NCI-H748 (cell line): ENCODE results near the gene NAALADL2.
"Not testable (repeated sequence)": the region's sequence is repeated elsewhere in the genome, so short reads cannot be mapped to it uniquely, and the experiment has no call there.

Experiments
- DNase-seq: peaks from one replicate; lab custom pipeline; 2025; ENCODE audit not compliant: unreplicated experiment; lab: John Stamatoyannopoulos, UW

Gene NAALADL2

GRCh38 chr3:175127075-175127662 is 268.0 kb downstream of the NAALADL2 start:
- DNase-seq: peak; percentile 36

DNA sequence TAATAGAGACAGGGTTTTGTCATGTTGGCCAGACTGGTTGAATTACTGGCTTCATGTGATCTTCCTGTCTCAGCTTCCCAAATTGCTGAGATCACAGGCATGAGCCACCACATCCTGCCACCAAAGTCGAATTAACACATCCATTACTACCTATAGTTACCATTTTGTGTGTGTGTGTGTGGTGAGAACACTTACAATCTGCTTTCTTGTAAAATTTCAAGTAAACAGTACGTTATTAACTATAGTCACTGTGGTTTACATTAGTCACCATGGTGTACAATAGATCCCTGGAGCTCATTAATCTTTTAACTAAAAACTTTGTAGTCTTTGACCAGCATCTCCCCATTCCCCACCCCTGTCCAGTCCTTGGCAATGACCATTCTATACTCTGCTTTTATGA is 270.0 kb downstream of the NAALADL2 start:
- no peak for DNase-seq

- DNase-seq: no peak
Measured at GRCh38 chr3:175129571-175129970, 270.4 kb downstream of the NAALADL2 start.

GRCh38 chr3:175131866-175132265 is 272.7 kb downstream of the NAALADL2 start:
- DNase-seq: not testable (repeated sequence)

DNA sequence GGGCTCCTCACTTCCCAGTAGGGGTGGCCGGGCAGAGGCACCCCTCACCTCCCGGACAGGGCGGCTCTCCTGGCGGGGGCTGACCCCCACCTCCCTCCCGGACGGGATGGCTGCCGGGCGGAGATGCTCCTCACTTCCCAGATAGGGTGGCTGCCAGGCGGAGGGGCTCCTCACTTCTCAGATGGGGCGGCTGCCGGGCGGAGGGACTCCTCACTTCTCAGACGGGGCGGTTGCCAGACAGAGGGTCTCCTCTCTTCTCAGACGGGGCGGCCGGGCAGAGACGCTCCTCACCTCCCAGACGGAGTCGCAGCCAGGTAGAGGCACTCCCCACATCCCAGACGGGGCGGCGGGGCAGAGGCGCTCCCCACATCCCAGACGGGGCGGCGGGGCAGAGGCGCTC is 273.6 kb downstream of the NAALADL2 start:
- not testable (repeated sequence) for DNase-seq

DNA sequence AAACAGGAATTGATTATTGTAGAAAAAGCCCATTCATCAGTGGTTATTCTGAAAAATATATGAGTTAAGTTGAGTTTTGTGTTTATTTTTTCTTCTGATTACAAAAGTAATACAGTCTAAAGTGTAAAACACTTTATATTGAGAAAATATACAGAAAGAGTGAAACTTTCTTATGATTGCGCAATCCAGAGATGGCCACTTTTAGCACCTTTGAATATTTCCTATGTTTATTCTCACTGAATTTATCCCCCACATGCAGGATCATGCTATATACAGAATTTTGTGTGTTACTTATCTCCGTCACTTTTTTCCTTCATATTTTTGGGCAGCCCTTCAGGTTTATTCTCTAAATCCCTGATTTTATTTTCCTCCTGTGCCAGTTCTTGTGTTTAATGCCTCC is 285.2 kb downstream of the NAALADL2 start:
- no peak for DNase-seq

DNA sequence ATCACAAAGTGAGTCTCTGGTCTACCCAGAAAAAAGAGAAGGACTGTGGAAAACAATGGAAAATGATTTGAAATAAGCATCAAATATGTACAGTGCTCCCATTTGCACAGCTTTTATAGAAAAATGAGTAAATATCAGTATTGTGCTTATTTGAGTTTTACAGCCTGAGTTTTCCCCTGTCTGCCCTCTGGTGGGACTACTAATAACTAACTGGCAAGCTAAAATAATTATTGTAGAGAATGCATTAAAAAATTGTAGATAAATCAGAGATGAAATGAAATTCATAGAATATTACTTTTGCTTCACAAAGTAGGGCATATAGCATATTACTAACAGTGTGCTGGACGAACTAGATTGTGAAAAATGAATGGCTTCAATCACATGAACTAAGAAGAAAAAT is 287.1 kb downstream of the NAALADL2 start:
- DNase-seq: no peak

DNA sequence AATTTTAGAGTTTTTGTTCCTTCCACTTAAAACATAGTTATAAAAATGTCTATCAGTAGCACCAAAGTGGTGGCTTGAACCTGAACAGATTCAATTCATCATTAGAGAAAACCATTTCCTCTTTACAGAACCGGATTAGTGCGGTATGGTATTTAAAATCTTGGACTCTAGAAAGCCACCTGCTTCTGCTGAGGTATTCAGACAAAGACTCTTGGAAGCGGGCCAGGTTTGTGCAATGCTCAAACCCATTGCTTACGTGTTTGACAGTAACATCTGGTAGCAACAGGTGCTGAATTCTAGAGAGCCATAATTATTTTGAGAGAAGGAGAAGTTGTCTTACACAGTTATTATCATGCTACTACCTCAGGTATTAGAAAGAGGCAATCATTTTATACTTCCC is 290.5 kb downstream of the NAALADL2 start:
- DNase-seq: peak; percentile 99

GRCh38 chr3:175150812-175151401 is 291.8 kb downstream of the NAALADL2 start:
- peak; percentile 92 for DNase-seq

DNA sequence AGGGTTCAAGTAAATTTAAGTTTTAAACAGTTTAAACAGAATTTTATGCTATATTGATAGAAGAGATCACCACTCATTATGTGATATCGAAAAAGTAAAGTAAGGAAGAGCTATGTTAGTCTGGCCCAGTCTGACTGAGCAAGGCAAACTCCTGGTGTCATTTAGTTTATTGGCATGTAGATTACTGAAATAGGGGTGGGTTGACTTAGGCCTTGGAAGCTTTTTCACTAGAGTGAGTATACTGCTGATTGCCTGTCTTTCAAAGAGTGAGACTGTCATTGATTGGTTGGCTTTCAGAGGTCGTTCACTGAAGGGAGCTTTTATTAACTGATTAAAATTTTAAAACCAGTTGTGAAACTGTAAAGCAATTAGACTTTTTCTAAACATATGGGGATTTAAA is 294.5 kb downstream of the NAALADL2 start:
- no peak for DNase-seq

- peak; percentile 54 for DNase-seq
Measured at GRCh38 chr3:175155172-175155571, 296.0 kb downstream of the NAALADL2 start.

GRCh38 chr3:175159202-175159601 is 300.1 kb downstream of the NAALADL2 start:
- no peak for DNase-seq

DNA sequence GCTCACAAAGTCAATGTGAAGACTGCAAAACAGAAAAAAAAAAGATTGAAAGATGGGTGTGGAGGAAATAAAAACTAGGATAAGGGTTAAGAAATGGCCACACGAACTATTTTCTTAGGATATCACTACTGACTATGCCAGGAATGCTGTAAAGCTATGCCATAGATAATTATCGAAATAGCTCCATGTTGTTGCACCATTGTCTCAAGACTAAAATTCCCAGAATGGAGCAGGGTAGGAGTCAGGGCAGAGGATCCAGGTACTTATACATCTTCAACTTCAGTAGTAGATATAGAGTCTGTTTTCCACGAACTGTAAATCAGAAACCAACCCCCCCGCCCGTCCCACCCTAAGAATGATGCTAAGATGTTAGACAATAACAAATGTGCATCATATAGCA is 302.2 kb downstream of the NAALADL2 start:
- no peak for DNase-seq

GRCh38 chr3:175163686-175164085 is 304.6 kb downstream of the NAALADL2 start:
- peak; percentile 89 for DNase-seq

DNA sequence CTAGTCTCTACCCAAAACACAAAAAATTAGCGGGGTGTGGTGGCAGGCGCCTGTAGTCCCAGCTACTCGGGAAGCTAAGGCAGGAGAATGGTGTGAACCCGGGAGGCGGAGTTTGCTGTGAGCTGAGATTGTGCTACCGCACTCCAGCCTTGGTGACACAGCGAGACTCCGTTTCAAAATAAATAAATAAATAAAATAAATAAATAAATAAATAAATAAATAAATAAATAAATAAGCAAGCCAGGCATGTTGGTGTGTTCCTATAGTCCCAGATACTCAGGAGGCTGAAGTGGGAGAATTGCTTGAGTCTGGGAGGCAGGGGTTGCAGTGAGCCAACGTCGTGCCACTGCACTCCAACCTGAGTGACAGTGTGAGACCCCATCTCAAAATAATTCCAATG is 314.0 kb downstream of the NAALADL2 start:
- not testable (repeated sequence) for DNase-seq

- no peak for DNase-seq
Measured at GRCh38 chr3:175176556-175176955, 317.4 kb downstream of the NAALADL2 start.

DNA sequence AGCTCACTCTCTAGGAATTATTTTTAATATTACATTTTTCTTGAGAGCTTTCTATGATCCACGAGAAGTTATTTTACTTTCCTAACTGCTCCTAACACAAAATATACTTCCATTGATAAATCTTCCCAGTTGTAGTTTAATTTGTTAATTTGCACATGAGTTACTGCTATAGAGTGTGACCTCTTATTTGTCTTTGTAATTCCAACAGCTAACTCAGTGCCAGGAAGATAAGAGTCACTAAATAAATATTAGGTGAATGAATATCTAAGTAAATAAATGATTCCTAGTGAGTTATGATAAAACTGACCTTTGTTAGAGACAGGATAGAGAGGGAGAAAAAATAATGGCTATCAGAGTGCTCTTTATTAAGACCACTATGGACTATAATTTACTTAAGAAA is 319.9 kb downstream of the NAALADL2 start:
- DNase-seq: no peak

DNA sequence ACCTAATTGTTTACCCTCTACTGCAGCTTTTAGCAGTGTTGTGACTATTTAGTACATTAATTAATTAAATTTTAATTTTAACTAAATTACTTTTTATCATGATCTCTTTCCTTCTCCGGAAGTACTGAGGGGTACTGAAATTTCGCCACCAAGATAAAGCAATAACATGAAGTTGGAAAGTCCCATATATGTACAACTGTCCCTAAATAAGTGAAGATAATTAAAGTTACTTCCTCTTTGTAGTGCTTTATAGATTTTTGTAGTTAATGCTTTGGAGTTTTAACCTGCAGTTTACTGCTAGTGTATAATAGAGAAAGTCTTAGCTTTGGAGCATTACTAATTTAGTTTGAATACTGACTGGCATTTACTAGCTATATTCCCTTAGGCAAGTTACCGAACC is 325.3 kb downstream of the NAALADL2 start:
- DNase-seq: no peak

- no peak for DNase-seq
Measured at GRCh38 chr3:175185903-175186302, 326.8 kb downstream of the NAALADL2 start.

DNA sequence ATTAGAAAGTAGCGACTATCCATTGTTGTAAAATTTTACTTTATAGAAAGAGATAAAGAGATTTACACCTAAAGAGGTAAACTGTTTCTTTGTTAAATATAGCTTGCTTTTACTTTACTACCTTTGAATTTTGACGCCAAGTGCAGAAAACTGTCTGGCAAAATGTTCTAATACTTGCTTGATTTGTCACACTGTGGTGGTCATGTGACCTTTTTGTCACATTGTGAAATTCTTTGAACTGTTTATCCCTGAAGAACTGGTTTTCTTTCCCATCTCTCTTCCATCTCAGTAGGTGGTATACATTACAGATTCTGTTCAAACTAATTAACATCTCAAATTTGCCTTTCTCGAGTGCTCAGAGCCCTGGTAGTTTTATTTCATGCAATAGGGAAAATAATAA is 327.4 kb downstream of the NAALADL2 start:
- peak; percentile 45 for DNase-seq

GRCh38 chr3:175187586-175187985 is 328.5 kb downstream of the NAALADL2 start:
- peak; percentile 20 for DNase-seq

DNA sequence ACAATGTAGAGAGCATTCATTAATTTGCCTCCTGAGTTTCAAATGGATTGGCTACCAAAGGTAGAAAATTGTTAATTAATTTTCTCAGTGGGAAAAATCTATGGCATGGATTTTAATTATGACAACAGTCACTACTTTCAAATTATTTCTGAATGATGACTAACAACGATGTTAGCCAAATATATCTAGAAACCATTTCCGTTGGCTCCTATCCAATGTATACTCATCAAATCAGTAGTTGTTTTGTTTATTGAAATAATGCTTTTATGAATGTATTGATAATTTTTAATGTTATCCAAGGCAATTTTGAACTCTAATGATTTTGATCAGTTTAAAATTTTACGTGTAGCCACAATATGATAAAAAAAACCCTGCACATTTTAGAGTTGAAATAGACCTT is 333.4 kb downstream of the NAALADL2 start:
- peak; percentile 4 for DNase-seq
